Measurements from ENCODE around the gene XAGE1A.
"Not testable (repeated sequence)": the region's sequence is repeated elsewhere in the genome, so short reads cannot be mapped to it uniquely, and the experiment has no call there.

GRCh38 chrX:52548769-52549168 lies 53.2 kb downstream of the XAGE1A start:
- TF ChIP-seq EZH2 (IDR thresholded peaks at IDR 0.05; ENCODE audit: low read length, missing control alignments); CTCF (conservative IDR thresholded peaks at IDR 0.05 in 1 of 2, IDR thresholded peaks at IDR 0.05 in 1 of 2; ENCODE audit: low read depth in 1 of 2, low read length in 2 of 2): not testable (repeated sequence)

Data from fibroblast of lung (primary cell).